VCaP (cell line): ENCODE results near the gene AGPAT4.

Experiments used
- H3K27ac ChIP-seq: fragments of 450-650 bp; 2 replicates; pipeline ENCODE4 v1.5.1; 2017
- TF ChIP-seq, protein P1 (sequence below): fragments of 450-650 bp; conservative IDR thresholded peaks from 2 replicates; pipeline ENCODE4 v1.5.1; 2017; ENCODE audit warnings: mild to moderate bottlenecking, moderate library complexity

Gene AGPAT4

DNA sequence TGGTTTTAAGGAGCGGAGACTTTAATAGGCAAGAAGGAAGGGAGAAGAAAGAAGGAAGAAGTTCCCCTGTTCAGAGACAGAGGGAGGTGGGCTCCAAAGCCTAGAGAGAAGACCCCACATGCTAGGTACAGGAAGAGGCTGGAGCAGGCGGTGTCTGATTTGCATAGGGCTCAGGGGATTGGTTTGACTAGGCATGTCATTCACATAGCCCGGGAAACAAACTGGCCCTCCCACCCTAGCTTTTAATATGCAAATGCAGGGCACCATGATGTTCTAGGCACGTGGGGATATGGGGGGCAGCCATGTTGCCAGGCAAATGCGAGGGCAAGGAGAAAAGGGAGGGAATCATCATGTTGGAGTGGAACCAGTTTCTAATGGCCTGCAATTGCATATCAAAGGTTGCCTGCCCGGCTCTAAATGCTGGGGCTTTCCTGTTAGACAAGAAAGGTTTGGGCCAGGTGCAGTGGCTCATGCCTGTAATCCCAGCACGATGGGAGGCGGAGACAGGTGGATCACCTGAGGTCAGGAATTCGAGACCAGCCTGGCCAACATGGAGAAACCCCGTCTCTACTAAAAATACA, 34.3 kb upstream of the AGPAT4 start:
- no peak overlapping the region for H3K27ac ChIP-seq
- TF ChIP-seq, protein P1, sequence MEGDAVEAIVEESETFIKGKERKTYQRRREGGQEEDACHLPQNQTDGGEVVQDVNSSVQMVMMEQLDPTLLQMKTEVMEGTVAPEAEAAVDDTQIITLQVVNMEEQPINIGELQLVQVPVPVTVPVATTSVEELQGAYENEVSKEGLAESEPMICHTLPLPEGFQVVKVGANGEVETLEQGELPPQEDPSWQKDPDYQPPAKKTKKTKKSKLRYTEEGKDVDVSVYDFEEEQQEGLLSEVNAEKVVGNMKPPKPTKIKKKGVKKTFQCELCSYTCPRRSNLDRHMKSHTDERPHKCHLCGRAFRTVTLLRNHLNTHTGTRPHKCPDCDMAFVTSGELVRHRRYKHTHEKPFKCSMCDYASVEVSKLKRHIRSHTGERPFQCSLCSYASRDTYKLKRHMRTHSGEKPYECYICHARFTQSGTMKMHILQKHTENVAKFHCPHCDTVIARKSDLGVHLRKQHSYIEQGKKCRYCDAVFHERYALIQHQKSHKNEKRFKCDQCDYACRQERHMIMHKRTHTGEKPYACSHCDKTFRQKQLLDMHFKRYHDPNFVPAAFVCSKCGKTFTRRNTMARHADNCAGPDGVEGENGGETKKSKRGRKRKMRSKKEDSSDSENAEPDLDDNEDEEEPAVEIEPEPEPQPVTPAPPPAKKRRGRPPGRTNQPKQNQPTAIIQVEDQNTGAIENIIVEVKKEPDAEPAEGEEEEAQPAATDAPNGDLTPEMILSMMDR: no peak

DNA sequence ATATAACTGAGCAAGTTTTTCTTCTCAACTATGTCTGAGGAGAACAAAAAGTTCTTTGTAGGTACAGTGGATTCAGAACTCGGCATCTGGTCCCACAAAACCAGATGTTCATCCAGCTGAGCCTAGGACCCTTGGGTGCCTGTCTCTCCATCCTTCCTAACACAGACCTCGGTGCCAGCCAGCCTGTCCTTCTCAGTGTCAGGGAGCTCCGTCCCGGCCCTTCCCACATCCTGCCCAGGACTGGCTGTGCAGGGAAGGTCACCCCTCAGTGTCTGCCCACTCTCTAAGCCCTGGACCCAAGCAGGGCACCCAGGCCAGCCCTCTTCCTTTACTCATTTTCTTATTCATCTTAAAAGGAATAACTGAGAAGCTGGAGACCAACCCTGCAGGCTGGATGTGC, 32.0 kb upstream of the AGPAT4 start:
- no peak overlapping the region for H3K27ac ChIP-seq
- TF ChIP-seq, protein P1: no peak

- TF ChIP-seq, protein P1: no peak
- H3K27ac ChIP-seq: no peak overlapping the region
Observed at GRCh38 chr6:161303628-161304340, 29.9 kb upstream of the AGPAT4 start.

GRCh38 chr6:161302949-161303348, 29.1 kb upstream of the AGPAT4 start:
- TF ChIP-seq, protein P1: no peak
- H3K27ac ChIP-seq: no peak overlapping the region

- TF ChIP-seq, protein P1: no peak
Observed at GRCh38 chr6:161301338-161301737, 27.5 kb upstream of the AGPAT4 start.

DNA sequence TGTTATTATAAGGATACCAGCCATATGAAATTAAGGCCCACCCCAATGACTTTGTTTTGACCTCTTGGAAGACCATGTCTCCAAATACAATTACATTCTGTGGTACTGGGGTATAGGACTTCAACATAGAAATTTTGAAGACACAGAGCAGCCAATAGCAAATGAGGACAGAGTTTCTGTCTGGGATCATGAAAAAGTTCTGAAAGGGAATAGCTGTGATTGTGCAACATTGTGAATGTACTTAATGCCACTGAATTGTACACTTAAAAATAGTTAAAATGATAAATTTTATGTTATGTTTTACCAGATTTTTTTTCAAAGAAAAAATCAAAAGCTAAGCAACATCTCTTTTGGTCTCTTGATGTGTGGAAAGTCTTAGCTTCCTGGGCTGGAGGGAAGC, 27.0 kb upstream of the AGPAT4 start:
- no peak overlapping the region for H3K27ac ChIP-seq
- TF ChIP-seq, protein P1: no peak

More at GRCh38 chr6:161301338-161301737, 27.5 kb upstream of the AGPAT4 start:
- no peak overlapping the region for H3K27ac ChIP-seq

- TF ChIP-seq, protein P1: no peak
- H3K27ac ChIP-seq: no peak overlapping the region
Observed at GRCh38 chr6:161299726-161300125, 25.9 kb upstream of the AGPAT4 start.
